ENCODE data around the gene PHYHD1.

- TF ChIP-seq POLR2A (IDR thresholded peaks at IDR 0.05): no peak
- TF ChIP-seq CTCF (IDR thresholded peaks at IDR 0.05): no peak
These were observed 42.9 kb upstream of the PHYHD1 start for GRCh38 chr9:128877852-128878251.

Data from tibial nerve (tissue), 3 donors.